T follicular helper cell (primary cell): Measurements from ENCODE around the gene HDAC11.

Experiments
- DNase-seq: peaks from one replicate; pipeline ENCODE4 v3.0.0-alpha.2; 2020; ENCODE audit warnings: low read depth

HDAC11 gene

GRCh38 chr3:13525827-13526625 lies 45.9 kb downstream of the HDAC11 start:
- no peak for DNase-seq

- DNase-seq, result no peak
Observed at GRCh38 chr3:13526626-13526949, 46.5 kb downstream of the HDAC11 start.

GRCh38 chr3:13528217-13528867 lies 48.2 kb downstream of the HDAC11 start:
- no peak for DNase-seq

GRCh38 chr3:13529196-13530112 lies 49.3 kb downstream of the HDAC11 start:
- no peak for DNase-seq

GRCh38 chr3:13530241-13531009 lies 50.3 kb downstream of the HDAC11 start:
- no peak for DNase-seq

- no peak for DNase-seq
Observed at GRCh38 chr3:13532085-13532484, 52.0 kb downstream of the HDAC11 start.

GRCh38 chr3:13532631-13533030 lies 52.5 kb downstream of the HDAC11 start:
- DNase-seq, result no peak

GRCh38 chr3:13533885-13534301 lies 53.8 kb downstream of the HDAC11 start:
- DNase-seq, result no peak

- no peak for DNase-seq
Observed at GRCh38 chr3:13535526-13535875, 55.4 kb downstream of the HDAC11 start.

- DNase-seq, result no peak
Observed at GRCh38 chr3:13535905-13536304, 55.8 kb downstream of the HDAC11 start.

- DNase-seq, result no peak
Observed at GRCh38 chr3:13536432-13536831, 56.3 kb downstream of the HDAC11 start.

GRCh38 chr3:13536832-13537231 lies 56.7 kb downstream of the HDAC11 start:
- no peak for DNase-seq

- DNase-seq, result no peak
Observed at GRCh38 chr3:13537244-13537908, 57.3 kb downstream of the HDAC11 start.

GRCh38 chr3:13537909-13538296 lies 57.8 kb downstream of the HDAC11 start:
- DNase-seq, result no peak

- no peak for DNase-seq
Observed at GRCh38 chr3:13538520-13539291, 58.6 kb downstream of the HDAC11 start.

- no peak for DNase-seq
Observed at GRCh38 chr3:13539292-13539638, 59.2 kb downstream of the HDAC11 start.

GRCh38 chr3:13539671-13540070 lies 59.6 kb downstream of the HDAC11 start:
- DNase-seq, result no peak

GRCh38 chr3:13540297-13540995 lies 60.3 kb downstream of the HDAC11 start:
- DNase-seq, result no peak

GRCh38 chr3:13541691-13542090 lies 61.6 kb downstream of the HDAC11 start:
- DNase-seq, result no peak

- DNase-seq, result no peak
Observed at GRCh38 chr3:13542142-13542541, 62.0 kb downstream of the HDAC11 start.
